Measurements from ENCODE around the gene PFKP. TPM values are rescaled to one million over a fixed set of nuclear protein-coding genes. Genes with fewer than 3 reads are reported as not detected.

The PFKP gene
- total RNA-seq, 4 donors from 2014 or later = 64.3 to 261 (median 107) TPM

DNA sequence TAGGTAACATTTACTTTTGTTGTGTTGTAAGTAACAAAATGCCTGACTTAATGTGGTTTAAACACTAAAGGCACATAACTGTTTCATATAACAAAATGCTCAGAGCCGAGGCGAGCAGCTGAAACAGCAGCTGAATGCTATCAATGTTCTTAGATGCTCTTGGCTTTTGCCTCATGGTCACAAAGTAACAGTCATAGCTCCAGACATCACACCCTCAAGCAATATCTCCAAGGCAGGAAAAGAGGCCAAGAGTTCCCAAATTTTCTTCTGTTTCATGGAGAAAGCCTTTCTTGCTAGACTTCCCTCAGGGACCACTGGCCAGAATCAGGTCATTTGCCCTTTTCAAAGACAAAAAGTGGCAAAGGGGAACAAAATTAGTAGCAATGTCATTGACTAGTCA is 43.5 kb upstream of the PFKP start:
- TF ChIP-seq POLR2A (IDR thresholded peaks at IDR 0.05) = no peak
- TF ChIP-seq, protein P1, sequence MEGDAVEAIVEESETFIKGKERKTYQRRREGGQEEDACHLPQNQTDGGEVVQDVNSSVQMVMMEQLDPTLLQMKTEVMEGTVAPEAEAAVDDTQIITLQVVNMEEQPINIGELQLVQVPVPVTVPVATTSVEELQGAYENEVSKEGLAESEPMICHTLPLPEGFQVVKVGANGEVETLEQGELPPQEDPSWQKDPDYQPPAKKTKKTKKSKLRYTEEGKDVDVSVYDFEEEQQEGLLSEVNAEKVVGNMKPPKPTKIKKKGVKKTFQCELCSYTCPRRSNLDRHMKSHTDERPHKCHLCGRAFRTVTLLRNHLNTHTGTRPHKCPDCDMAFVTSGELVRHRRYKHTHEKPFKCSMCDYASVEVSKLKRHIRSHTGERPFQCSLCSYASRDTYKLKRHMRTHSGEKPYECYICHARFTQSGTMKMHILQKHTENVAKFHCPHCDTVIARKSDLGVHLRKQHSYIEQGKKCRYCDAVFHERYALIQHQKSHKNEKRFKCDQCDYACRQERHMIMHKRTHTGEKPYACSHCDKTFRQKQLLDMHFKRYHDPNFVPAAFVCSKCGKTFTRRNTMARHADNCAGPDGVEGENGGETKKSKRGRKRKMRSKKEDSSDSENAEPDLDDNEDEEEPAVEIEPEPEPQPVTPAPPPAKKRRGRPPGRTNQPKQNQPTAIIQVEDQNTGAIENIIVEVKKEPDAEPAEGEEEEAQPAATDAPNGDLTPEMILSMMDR (IDR thresholded peaks at IDR 0.05) = no peak
- TF ChIP-seq EP300 (IDR thresholded peaks at IDR 0.05) = no peak
- TF ChIP-seq POLR2AphosphoS5 (IDR thresholded peaks at IDR 0.05) = no peak
- ATAC-seq = no peak
- Histone ChIP-seq H3K27me3 (peaks cover 9% of the 10 kb centered on the region), H3K9me3 (no peaks in the 10 kb centered on the region), H3K27ac (no peak overlapping the region), H3K4me1 (no peaks in the 10 kb centered on the region), H3K4me3 (no peak overlapping the region), H3K36me3 (no peaks in the 10 kb centered on the region)
- WGBS, 2 donors (ENCODE audit: low coverage in 1 of 2) = 88 to 100% methylated on average over 2 of the region's 2 CpGs

DNA sequence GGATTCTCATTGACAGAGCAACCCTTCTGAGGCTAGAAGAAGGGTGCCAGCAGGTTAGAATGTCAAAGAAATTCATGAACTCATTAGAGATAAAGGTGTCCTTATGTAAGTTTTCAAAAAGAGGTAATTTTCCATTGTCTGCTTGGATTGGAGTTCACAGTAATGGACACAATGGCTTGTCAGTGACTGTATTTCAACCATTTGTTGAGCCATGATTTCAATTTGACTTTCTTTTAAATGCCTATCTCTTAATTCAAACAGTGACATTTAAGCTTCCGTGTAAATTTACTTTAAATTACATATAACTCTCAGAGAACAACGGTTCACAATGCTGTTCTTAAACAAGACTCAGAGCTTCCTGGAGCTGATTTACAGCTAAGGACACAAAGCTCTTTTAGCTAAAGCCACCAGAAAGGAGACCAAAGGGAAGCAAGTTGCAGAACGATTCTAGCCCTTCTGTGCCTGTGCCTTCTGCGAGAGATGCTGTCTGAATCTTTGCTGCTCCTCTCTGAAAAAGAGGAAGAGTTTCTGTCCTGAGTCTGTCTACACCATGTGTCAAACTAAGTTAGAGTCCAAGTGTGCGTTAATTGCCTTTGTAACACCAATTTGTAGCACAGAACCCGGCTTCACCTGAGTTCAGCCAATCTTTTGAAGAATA is 42.2 kb upstream of the PFKP start:
- H3K4me1 ChIP-seq = no peaks in the 10 kb centered on the region
- TF ChIP-seq EP300 (IDR thresholded peaks at IDR 0.05) = no peak
- TF ChIP-seq POLR2A (IDR thresholded peaks at IDR 0.05) = no peak
- TF ChIP-seq, protein P1 (IDR thresholded peaks at IDR 0.05) = no peak
- no peak for TF ChIP-seq POLR2AphosphoS5 (IDR thresholded peaks at IDR 0.05)
- no peak for ATAC-seq
- H3K27me3 ChIP-seq = peaks cover 5% of the 10 kb centered on the region
- no peaks in the 10 kb centered on the region for H3K9me3 ChIP-seq
- no peaks in the 10 kb centered on the region for H3K36me3 ChIP-seq
- WGBS, 2 donors (ENCODE audit: low coverage in 1 of 2) = 49 to 70% methylated on average over 4 to 6 of the region's 6 CpGs
- H3K27ac ChIP-seq = no peak overlapping the region
- no peak overlapping the region for H3K4me3 ChIP-seq

DNA sequence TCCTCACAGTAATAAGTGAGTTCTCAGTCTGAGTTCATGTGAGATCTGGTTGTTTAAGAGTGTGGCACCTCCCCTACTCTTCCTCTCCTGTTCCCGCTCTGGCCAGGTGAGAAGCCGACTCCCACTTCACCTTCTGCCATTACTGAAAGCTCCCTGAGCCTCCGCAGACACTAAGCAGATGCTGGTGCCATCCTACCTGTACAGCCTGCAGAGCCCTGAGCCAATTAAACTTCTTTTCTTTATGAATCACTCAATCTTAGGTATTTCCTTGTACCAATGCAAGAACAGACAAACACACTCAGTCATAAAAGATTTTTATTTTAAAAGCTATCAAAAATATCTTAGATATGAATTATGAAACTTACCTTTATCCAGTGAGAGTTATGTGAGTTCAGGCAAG is 39.5 kb upstream of the PFKP start:
- Histone ChIP-seq H3K36me3 (no peaks in the 10 kb centered on the region), H3K27ac (no peak overlapping the region), H3K4me3 (no peak overlapping the region), H3K27me3 (peaks cover 4% of the 10 kb centered on the region), H3K4me1 (no peaks in the 10 kb centered on the region), H3K9me3 (no peaks in the 10 kb centered on the region)
- ATAC-seq = no peak
- TF ChIP-seq POLR2AphosphoS5 (IDR thresholded peaks at IDR 0.05) = no peak
- TF ChIP-seq POLR2A (IDR thresholded peaks at IDR 0.05) = no peak
- TF ChIP-seq, protein P1 (IDR thresholded peaks at IDR 0.05) = no peak
- TF ChIP-seq EP300 (IDR thresholded peaks at IDR 0.05) = no peak
- WGBS, 2 donors (ENCODE audit: low coverage in 1 of 2) = 50 to 92% methylated on average over 2 to 3 of the region's 3 CpGs

DNA sequence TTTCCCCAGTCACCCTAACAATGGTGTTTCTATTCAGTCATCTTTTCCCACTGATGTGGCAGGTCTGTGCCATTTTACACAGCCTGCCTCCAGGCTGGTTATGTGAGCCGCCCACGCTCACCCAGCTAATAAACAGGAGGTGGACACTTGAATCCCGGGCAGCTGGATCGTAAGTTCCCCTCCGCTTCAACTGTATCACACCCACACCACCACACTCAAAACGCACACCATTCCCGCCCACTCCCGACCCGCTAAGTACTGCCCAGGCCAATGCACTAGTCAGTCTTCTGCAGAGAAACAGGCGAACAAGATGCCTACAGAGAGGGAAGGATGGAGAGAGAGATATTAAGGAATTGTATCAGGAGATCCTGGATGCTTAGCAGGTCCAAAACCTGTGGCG is 38.9 kb upstream of the PFKP start:
- Histone ChIP-seq H3K27me3 (peaks cover 4% of the 10 kb centered on the region), H3K4me3 (no peak overlapping the region), H3K27ac (no peak overlapping the region), H3K4me1 (no peaks in the 10 kb centered on the region), H3K36me3 (no peaks in the 10 kb centered on the region), H3K9me3 (no peaks in the 10 kb centered on the region)
- ATAC-seq = no peak
- TF ChIP-seq, protein P1 (IDR thresholded peaks at IDR 0.05) = no peak
- TF ChIP-seq EP300 (IDR thresholded peaks at IDR 0.05) = no peak
- no peak for TF ChIP-seq POLR2AphosphoS5 (IDR thresholded peaks at IDR 0.05)
- no peak for TF ChIP-seq POLR2A (IDR thresholded peaks at IDR 0.05)
- 80 to 100% methylated on average over 2 to 3 of the region's 11 CpGs for WGBS, 2 donors (ENCODE audit: low coverage in 1 of 2)

DNA sequence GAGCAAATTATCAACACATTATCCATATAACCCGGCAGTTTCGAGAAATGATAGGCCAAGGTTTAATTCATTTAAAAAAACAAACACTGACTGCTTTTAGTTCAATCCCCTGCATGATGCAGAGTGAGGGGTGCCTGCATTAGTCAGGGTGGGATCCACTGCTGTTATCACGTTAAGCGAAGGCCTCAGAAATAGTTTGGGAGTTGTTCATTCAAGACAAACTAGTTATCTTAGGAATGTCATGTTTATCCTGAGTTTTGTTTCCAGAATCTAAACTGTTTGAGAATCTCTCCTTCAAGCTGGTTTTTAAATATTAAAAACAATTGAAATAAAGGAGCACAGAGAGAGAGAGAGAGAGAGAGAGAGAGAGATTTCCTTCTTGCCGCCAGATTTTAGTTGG is 36.6 kb upstream of the PFKP start:
- no peak overlapping the region for H3K4me3 ChIP-seq
- no peaks in the 10 kb centered on the region for H3K36me3 ChIP-seq
- no peak for ATAC-seq
- TF ChIP-seq, protein P1 (IDR thresholded peaks at IDR 0.05) = no peak
- TF ChIP-seq EP300 (IDR thresholded peaks at IDR 0.05) = no peak
- TF ChIP-seq POLR2A (IDR thresholded peaks at IDR 0.05) = no peak
- TF ChIP-seq POLR2AphosphoS5 (IDR thresholded peaks at IDR 0.05) = no peak
- no peaks in the 10 kb centered on the region for H3K27me3 ChIP-seq
- H3K27ac ChIP-seq = no peak overlapping the region
- 28 to 34% methylated on average over 5 of the region's 5 CpGs for WGBS, 2 donors (ENCODE audit: low coverage in 1 of 2)
- no peaks in the 10 kb centered on the region for H3K9me3 ChIP-seq
- no peaks in the 10 kb centered on the region for H3K4me1 ChIP-seq
